Inflammatory macrophage treated with lipopolysaccharide for 4 hours (primary cell): ENCODE measurements around the gene CAPN3.

ENCODE experiments used
- DNase-seq: peaks from one replicate; pipeline ENCODE4 v3.0.0-alpha.2; 2020

Gene CAPN3

DNA sequence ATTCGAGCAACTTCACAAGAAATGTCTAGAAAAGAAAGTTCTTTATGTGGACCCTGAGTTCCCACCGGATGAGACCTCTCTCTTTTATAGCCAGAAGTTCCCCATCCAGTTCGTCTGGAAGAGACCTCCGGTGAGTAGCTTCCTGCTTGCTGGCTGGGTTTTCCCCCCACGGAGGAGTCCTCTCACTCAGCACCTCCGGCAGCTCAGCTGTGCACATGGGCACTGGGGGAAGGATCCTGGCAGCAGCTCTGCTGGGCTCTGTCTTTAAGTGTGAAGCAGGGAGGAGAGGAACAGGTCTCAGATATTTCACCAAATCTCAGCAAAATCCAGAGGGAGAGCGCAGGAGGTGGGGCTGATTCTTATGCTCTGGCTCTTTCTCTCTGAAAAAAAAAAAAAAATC, 684 bp downstream of the CAPN3 start:
- no peak for DNase-seq

DNA sequence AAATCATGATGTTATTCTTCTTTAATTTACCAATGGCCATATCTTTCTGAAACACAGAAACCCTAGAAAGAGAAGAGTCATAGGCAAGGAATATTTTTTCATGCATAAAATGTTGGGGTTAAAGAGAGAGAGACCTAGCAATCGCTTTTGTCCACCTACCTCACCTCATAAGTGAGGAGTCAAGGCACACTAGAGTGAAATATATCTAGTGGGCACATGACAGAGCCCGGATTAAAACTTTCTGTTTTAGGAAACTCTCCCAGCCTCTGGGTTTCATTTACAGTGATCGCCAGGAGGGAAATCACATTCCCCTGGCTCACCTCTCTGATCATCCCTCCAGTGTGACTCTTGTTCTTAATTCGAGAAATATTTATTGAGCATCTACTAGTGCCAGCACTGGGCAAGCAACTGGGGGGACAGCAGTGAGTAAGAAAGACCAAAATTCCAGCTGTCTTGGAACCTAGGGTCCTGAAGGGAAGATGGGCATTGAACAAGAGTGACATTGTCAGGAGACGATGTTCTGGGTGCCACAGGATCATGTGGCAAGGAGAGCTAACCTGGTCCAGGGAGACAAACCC, 1.3 kb downstream of the CAPN3 start:
- no peak for DNase-seq

DNA sequence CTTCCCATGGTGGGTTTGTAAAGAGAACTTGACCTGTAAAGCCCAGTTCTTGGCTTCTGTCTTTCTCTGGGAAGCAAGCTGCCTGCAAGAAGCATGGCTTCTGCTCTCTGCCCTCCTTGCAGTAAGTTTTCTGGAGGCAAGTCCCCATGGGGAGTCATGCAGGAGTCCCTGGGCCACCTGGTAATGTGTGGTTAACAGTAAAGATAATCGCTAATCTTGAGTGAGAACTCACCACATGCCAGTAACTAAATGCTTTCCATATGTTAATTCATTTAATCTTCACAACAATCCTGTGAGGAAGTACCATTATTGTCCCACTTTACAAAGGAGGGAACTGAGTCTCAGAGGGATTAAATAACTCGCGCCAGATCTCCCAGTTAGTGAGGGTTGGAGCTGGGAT, 4.2 kb downstream of the CAPN3 start:
- no peak for DNase-seq

DNA sequence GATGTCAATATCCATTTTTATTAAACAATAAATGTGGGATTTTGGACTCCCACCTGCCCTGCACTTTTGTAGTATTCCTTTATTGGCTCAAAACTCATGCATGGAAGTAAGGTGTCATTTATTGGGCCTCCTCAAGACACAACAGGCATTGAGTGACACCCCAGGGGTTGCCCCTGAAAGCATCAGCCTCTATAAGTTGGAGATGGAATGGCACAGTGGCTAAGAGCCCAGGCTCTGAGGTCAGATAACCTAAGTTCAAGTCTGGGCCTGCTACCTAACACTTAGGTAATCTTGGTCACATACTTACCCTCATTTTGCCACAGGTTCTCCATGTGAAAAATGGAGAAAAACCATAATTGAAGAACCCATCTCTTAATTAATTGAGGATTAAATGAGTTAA, 4.6 kb downstream of the CAPN3 start:
- DNase-seq, result no peak

DNA sequence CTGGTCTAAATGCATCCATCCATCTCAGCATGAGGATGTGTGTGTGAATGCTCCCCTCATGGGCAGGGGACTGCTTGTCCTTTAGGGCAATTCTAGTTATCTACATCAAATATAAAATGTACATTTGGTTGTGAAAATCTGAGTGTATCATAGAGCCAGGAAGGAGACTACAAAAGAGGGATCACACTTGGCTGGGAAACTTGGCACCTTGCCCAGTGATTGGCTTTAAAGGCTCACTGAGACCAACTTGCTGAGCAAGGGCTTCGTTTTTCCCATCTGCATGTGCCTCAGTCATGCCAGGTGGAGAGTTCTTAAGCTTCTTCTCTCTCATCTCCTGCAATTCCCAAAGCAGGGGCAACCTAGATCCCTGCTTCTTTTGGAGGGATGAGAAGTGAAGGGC, 5.2 kb downstream of the CAPN3 start:
- no peak for DNase-seq

DNA sequence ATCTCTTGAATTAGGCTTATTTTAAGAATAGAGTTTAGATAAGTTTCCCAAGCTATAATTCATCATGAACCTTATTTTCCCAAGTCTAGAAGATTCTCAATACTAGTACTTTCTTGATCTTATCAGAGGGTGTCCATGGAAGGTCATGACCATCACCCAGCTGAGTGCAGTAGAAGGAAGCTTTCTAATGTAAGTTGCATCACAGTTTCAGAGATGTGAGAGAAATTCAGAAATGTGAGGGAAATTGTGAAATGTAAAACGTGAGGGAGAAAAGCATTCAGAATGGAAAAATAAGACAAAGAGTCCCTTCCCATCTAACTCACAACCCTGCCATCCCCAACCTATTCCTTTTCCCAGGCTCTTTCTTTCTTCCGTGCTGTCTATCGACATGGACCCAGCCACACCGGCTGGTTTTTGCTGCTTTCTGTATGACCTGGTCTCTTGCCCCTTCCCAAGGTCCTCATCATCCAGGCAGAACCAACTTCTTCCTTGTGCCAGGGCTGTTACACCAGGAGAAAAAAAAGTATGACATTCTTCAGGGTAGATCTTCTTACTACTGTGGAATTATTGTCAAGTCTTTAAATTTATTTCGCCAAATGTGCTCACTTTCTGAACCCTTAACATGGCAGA, 6.7 kb downstream of the CAPN3 start:
- DNase-seq, result peak; percentile 54

DNA sequence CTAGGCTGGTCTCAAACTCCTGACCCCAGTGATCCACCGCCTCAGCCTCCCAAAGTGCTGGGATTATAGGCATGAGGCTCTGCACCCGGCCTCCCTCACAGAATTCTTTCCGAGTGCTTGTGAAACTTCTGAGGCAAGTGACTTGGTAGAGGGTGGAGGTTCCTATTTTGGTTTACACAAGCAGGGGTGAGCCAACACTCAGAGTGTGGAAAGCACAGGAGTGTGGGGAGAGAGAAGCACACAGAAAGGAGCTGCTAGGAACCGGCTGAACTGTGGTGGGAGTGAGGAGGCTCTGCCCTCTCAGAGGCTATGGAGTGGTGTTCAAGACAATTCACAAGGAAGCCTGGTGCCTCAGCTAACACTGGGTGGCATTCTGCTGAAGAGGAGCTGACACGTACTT, 7.7 kb downstream of the CAPN3 start:
- DNase-seq, result peak; percentile 94

DNA sequence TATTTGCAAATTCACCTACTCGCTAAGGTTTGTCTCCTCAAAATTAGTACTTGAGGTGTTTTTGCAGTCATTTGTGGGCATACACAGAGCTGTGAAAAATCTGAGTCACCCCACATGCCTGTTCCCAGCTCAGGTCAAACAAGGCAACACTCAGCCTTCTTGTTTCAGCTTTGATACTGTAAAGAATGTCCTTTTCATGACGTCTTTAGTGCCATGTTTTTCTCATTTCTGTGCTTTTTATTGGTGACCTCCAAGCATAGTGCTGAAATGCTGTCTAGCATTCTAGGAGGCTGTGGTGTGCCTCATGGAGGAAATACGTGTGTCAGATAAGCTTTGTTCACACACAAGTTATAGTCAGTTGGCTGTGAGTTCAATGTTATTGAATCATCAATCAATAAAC, 8.8 kb downstream of the CAPN3 start:
- no peak for DNase-seq

DNA sequence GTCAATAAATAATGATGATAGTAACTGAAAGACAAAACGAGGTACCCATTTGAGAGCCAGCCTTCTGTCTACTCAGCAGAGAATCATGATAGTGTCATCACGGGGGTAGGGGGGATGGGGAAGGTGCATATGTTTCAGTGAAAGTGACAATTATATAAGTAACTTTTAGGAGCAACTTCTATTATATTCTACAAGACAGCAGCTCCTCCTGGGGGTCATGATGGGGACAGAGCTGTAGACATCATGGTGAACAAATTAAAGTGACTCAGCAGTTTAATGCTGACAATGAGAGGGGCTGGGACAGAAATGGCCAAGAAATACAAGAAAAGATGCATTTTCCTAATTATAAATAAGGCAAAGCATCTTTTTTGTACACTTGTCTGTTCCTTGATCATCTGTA, 11.8 kb downstream of the CAPN3 start:
- peak; percentile 19 for DNase-seq

DNA sequence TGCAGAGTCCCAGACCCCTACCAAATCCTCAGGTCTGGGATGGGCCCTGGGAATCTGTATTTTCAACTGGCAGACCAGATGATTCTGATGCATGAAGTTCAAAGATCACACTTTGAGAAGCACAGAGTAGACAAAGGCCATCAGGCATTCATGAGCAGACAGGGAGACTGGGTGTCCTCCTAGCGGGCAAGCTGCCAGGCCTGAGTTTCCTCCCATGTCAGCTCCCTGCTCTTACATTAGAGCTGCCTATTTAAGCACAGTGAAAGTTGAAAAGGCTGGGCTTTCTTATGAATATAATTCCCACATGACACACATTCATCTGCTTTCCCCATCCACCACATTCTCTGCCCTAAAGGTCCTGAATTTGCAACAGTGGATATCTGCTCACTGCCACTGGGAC, 14.0 kb downstream of the CAPN3 start:
- no peak for DNase-seq

DNA sequence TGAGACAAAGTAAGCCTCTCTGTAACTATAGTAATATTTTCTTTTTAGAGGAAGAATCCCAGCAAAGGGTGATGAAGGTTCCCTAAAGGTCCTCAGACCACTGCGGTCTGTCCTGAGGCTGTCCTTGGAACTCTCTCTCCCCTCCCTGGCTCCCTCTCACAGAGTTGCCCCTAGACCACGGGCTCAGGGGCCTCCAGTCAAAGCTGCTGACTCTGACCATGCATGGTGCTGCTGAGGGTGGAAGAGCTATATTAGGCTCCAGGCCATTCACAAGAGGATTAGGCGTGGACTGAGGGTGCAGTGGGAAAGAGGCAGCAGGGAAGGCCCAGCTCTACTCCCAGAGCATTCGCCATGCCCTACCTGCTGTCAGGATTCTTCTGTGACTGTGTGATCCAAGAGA, 14.6 kb downstream of the CAPN3 start:
- DNase-seq, result no peak

DNA sequence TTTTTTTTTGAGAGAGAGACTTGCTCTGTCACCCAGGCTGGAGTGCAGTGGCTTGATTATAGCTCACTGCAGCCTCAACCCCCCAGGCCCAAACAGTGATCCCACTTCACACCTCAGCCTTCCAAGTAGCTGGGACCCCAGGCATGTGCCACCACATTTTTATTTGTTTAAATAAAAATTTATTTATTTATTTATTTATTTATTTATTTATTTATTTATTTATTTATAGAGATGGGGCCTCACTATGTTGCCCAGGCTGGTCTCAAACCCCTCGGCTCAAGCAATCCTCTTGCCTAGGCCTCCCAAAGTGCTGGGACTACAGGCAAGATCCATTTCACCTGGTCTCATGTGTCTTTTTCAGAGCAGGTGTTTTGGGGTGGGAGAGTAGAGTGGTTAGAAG, 15.5 kb downstream of the CAPN3 start:
- no peak for DNase-seq

DNA sequence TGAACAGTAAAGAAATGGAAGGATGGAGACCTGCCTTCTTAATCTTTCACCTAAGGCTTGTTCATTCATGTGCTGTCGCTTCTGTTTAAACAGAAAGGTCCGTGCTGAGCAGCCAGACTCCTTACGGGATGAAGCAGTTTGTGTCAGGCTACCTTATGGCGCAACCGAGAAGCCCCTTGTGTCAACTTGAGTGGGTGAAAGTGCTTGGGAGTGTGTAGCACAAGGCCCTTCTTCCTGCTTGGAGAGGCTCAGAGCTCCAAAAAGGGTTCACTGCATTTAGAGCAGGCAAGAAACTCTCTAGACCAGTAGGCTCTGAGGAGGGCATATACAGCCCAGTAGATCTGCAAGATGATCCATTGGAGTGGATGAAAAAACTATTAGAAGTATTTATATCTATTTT, 16.0 kb downstream of the CAPN3 start:
- DNase-seq, result no peak

DNA sequence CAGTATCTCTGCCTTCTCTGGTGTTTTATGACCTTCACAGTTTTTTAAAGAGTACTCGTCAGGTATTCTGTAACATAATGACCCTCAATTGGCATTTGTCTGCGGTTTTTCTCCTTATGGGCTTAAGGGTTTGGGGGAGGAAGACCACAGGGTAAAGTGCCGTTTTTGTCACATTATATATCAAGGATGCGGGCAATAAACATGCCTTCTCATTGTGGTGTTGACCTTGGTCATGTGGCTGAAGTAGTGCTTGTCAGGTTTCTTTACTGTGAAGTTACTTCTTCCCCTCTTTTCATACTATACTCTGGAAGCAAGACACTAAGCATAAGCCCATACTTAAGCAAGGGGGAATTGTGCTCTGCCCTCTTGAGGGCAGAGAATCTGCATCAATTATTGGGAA, 16.6 kb downstream of the CAPN3 start:
- no peak for DNase-seq

DNA sequence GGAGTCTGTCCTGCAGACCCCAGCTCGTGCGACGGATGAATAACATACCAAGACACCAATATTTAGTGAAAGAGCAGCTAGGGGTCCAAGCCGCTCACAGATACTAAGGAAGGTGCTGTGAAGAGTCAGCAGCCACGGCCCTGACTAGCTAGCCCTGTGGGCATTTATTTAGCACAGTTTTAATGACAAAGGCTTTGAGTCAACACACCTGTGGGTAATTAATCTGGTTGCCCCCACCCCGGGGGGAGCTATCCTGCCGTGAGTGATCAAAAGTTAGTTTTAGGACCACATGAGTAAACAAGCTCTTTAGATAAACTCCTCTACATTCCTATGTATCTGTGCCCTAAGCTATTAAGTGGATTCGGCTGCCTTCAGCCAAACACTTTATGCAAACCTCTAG, 18.7 kb downstream of the CAPN3 start:
- DNase-seq, result no peak

DNA sequence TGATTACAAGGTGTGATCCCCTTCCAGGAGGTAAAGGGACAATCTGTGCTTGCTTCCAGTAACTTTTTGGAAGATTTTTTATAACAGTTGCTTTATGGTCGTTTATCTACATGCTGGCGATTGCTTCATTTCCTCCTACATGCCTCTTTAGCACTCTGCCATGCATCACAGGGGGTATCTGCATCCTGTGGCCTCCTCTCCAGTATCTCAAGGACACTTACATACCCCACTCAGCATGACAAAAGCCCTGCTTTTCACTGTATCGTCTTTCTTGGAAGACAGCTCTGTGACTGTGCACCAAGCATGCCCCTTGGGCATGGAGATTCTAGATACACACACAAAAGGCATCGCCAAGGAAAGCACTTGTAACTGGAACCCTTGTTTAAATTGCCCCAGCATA, 25.3 kb downstream of the CAPN3 start:
- no peak for DNase-seq

DNA sequence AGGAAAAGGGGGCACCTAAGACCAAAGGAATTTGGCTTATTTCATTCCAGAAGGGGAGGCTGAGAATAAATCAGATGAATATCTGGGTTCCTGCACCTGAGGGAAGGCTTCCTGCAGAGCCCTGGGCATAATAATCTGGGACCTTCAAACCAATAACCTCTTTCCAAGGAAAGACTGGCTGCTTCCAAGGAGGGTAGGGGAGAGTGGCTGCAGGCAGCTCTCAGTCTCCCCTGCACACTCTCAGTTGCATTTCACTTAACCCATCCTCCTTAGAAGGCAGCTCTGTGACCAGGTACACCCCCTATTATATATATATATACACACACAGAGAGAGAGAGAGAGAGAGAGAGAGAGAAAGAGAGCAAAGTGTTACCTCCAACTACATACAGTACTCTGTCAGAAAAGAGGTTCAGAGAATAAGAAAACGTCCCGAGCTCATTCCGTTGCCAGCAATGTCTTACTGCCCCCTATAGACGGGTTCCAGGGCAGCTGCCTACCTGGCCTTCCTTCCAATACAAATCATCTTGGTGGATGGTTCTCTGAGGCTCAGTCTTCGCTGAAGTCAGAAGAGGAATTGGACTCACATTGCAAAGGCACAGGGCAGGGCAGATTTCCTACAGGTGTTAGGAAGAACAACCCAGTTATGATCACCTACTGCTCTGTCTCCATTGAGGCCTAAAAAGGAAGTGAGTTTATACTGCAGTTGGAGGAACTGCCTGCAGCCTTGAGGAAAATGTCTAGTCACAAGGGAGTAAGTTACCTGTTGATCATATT, 26.1 kb downstream of the CAPN3 start:
- peak; percentile 21 for DNase-seq

DNA sequence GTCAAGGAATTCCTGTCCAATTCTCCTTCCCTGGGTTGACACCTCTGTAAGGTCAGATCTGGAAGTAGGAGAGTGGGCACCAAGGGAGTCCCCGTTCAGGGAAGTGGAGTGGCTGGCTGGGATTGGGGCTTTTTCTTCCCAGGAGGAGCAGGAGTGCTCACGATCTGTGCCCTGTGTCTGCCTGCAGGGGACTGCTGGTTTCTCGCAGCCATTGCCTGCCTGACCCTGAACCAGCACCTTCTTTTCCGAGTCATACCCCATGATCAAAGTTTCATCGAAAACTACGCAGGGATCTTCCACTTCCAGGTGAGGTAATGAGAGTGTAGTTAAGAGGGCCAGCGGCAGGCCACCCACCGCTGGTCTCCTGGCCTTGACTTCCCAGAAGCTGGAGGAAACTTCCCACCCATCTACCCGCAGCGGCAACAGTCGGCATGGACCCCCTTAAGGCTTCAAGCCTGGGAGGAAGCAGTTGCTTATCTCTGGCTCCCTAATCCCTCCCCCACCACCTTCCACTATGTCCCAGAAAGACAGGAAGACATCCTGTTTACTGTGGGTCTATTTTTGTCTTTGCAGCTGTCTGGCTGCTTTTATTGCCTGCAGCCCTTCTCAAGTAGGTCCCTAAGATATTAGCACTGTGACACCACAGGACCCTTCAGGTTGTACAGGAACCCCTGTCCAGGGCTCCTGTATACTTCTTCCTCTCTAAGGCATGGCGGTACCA, 26.8 kb downstream of the CAPN3 start:
- DNase-seq, result no peak

DNA sequence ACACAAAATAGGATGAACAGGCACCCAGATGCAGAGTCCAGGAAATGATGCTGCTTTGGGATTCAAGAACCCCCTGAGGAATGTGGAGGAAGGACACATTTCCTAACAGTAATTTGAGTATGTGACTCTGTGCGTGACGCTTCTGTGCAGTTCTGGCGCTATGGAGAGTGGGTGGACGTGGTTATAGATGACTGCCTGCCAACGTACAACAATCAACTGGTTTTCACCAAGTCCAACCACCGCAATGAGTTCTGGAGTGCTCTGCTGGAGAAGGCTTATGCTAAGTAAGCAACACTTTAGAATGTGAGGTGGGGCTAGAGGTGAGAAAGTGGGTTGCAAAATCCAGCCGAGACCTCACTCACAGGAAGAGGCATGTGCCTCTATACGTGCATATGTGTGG, 28.3 kb downstream of the CAPN3 start:
- no peak for DNase-seq

DNA sequence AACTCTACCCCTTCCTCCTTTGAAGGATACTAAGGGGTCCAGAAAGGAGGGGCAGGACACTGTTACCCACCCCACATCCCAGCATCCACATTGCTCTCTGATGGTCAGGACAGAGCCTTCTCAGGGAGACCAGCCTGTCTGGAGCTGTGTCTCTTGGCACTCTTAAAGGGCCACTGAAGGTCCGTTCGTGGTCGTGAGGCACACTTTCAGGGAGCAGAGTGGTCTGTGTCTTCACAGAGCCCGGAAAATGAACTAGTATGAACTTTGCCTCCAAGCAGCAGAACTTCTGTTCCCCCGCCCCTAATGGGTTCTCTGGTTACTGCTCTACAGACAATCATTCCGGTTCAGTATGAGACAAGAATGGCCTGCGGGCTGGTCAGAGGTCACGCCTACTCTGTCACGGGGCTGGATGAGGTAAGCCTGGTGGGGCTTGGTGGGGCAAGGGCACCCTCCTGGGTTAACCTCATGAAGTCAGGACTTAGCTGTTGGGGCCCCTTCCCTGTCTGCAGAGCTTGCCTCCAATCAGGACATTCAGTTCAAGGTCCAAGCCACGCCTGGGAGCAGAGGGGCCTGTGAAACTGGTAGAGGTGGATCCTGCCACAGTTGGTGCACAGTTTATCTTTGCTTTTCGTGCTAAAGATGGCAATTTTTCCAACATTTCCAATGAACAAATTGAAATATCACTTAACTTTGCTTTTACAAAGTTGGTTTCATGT, 33.2 kb downstream of the CAPN3 start:
- no peak for DNase-seq

DNA sequence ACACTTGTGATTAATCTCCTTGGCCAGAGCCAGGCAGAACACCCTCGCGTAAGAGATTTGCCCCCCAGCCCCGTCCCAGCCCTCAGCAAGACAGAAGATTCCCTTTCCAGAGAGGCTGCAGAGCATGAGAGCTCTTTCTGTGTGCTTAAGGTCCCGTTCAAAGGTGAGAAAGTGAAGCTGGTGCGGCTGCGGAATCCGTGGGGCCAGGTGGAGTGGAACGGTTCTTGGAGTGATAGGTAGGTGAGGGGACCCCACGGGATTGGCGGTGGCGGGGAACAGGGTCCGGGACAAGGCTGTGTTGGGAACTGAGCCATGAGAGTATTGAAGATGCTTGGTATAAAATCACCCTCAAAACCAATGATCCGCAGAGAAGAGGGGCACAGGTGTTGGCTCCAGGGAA, 34.8 kb downstream of the CAPN3 start:
- no peak for DNase-seq

DNA sequence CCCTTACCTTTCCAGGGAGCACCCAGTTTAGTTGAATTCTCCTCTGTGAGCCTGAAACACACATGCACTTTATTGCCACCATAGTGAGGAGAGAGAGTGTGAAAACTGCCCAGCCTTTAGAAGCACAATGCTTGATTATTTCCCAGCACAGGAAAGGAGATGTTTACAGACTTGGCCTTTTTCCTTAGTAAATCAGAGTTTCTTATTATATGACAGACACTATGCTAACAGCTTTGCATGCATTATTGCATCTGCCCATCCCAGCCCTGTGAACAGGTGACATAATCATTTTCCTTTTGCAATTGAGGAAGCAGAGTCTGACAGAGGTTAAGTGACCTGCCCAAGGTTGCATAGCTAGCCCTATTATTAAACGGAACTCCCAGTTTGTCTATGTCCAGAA, 36.5 kb downstream of the CAPN3 start:
- no peak for DNase-seq
